HepG2 (cell line): ENCODE data around the gene CYB561. TPM values are rescaled to one million over a fixed set of nuclear protein-coding genes. Genes with fewer than 3 reads are reported as not detected.

Experiments used
- ATAC-seq: fragments of 200-7000 bp; cut with Tn5 transposase; 3 replicates; pipeline ENCODE4 v1.9.1; 2020; ENCODE audit warnings: mild to moderate bottlenecking, moderate library complexity
- BruUV-seq: library from RNA; stranded (reverse); fragments of 400-500 nt; replicated peaks from 2 replicates; lab custom pipeline; 2021; lab: Mats Ljungman, UMichigan
- CTCF ChIA-PET: fragments of 300-600 bp; formaldehyde crosslinking; extraction: SDS; loops from one replicate; lab custom pipeline; 2021; ENCODE audit warnings: low total read pairs, inconsistent platforms, low intra/inter-chr PET ratio; lab: Yijun Ruan, JAX
- POLR2A ChIA-PET: fragments of 350-600 bp; sonication (Branson Sonifier 250); formaldehyde crosslinking; loops from one replicate; lab custom pipeline; 2020; ENCODE audit warnings: antibody characterized with exemption, inconsistent platforms; lab: Yijun Ruan, JAX
- DNase-seq: peaks from one replicate; pipeline ENCODE4 v3.0.0-alpha.2; 2015; ENCODE audit warnings: low spot score
- FAIRE-seq: peaks from 3 replicates; lab custom pipeline; 2011; peaks lifted over from hg19 to GRCh38; lab: Jason Lieb, UNC
- H2AFZ ChIP-seq: one replicate; pipeline ENCODE4 v1.6.1; 2011; ENCODE audit warnings: low read length, inconsistent platforms
- H3K27ac ChIP-seq: fragments of 300-600 bp; 3 replicates; pipeline ENCODE4 v1.8.0; 2011; ENCODE audit warnings: mixed run types, mild to moderate bottlenecking, mixed read lengths, low read length, inconsistent platforms; ENCODE audit not compliant: insufficient read depth; ENCODE audit errors: extremely low read length
- H3K27me3 ChIP-seq, 2 experiments: fragments of 200-600 bp in 1 of 2; 2 replicates in 1 of 2; 3 replicates in 1 of 2; pipeline versions ENCODE4 v1.6.0 to v1.8.0; 2011; ENCODE audit warnings: low read length in 2 of 2, mild to moderate bottlenecking in 2 of 2, moderate library complexity in 2 of 2, inconsistent platforms in 1 of 2; ENCODE audit not compliant: insufficient read depth in 2 of 2, control insufficient read depth in 1 of 2
- H3K36me3 ChIP-seq, 2 experiments: fragments of 200-600 bp in 1 of 2; replicated peaks in 1 of 2; 2 replicates in 1 of 2; 3 replicates in 1 of 2; pipeline versions ENCODE4 v1.5.1 to v1.8.0; 2011; ENCODE audit warnings: low read length in 2 of 2, inconsistent platforms in 1 of 2; ENCODE audit not compliant: insufficient read depth in 2 of 2, control insufficient read depth in 1 of 2
- H3K4me1 ChIP-seq: 2 replicates; pipeline ENCODE4 v1.5.1; 2012; ENCODE audit warnings: low read length, inconsistent platforms; ENCODE audit not compliant: insufficient read depth
- H3K4me2 ChIP-seq: 2 replicates; pipeline ENCODE4 v1.6.0; 2011; ENCODE audit warnings: low read depth, low read length, inconsistent platforms
- H3K4me3 ChIP-seq, 3 experiments: fragments of 200-600 bp in 1 of 3; sonication (generic), shearing (Covaris generic) in 1 of 3; replicated peaks in 1 of 3; 2 replicates each; pipeline ENCODE4 v1.5.1; 2011 to 2016; ENCODE audit warnings: low read length in 3 of 3, inconsistent platforms in 2 of 3, low read depth in 2 of 3, mild to moderate bottlenecking in 2 of 3, control low read depth in 1 of 3, mixed read lengths in 1 of 3; ENCODE audit not compliant: insufficient read depth in 1 of 3
- H3K79me2 ChIP-seq: one replicate; pipeline ENCODE4 v1.6.1; 2011; ENCODE audit warnings: low read length, inconsistent platforms; ENCODE audit not compliant: insufficient read depth
- H3K9ac ChIP-seq: 2 replicates; pipeline ENCODE4 v1.6.0; 2011; ENCODE audit warnings: mild to moderate bottlenecking, low read depth, low read length, inconsistent platforms; ENCODE audit not compliant: insufficient read depth
- H3K9me3 ChIP-seq: 2 replicates; pipeline ENCODE4 v1.5.1; 2012; ENCODE audit warnings: mild to moderate bottlenecking, low read length
- H4K20me1 ChIP-seq: 2 replicates; pipeline ENCODE4 v1.6.0; 2011; ENCODE audit warnings: inconsistent platforms, mild to moderate bottlenecking, low read length, moderate library complexity; ENCODE audit not compliant: insufficient read depth
- ATF6 ChIP-seq: sonication (generic); formaldehyde crosslinking; conservative IDR thresholded peaks from 2 replicates; pipeline ENCODE4 v1.4.0; 2020; ENCODE audit warnings: missing genetic modification reagents
- FOSL2 ChIP-seq: sonication (generic); formaldehyde crosslinking; IDR thresholded peaks from 2 replicates; pipeline ENCODE4 v1.4.0; 2020; ENCODE audit warnings: missing genetic modification reagents
- HNF4A ChIP-seq: sonication (generic); formaldehyde crosslinking; IDR thresholded peaks from 2 replicates; pipeline ENCODE4 v1.4.0; 2020; ENCODE audit warnings: missing genetic modification reagents
- HNRNPK ChIP-seq: fragments of 200-400 bp; formaldehyde crosslinking; IDR thresholded peaks from 2 replicates; pipeline ENCODE4 v1.6.1; 2018; ENCODE audit warnings: low read length, low read depth, moderate library complexity, mild to moderate bottlenecking; ENCODE audit not compliant: poor library complexity, severe bottlenecking
- MAFF ChIP-seq: IDR thresholded peaks from 2 replicates; pipeline ENCODE4 v1.6.1; 2011; ENCODE audit warnings: low read depth, low read length, improper control_type of control experiment
- MAFK ChIP-seq, 2 experiments: IDR thresholded peaks in 1 of 2; conservative IDR thresholded peaks in 1 of 2; 2 replicates each; pipeline ENCODE4 v1.6.1; 2011; ENCODE audit warnings: improper control_type of control experiment in 2 of 2, low read length in 2 of 2
- SMC3 ChIP-seq: IDR thresholded peaks from 2 replicates; pipeline ENCODE4 v1.6.1; 2011; ENCODE audit warnings: low read length, improper control_type of control experiment
- ZBTB33 ChIP-seq: sonication (generic); formaldehyde crosslinking; IDR thresholded peaks from 2 replicates; pipeline ENCODE4 v1.4.0; 2020; ENCODE audit warnings: missing genetic modification reagents
- ZBTB37 ChIP-seq: sonication (generic); formaldehyde crosslinking; IDR thresholded peaks from 2 replicates; pipeline ENCODE4 v1.4.0; 2020; ENCODE audit warnings: mild to moderate bottlenecking, missing genetic modification reagents
- ZNF629 ChIP-seq: sonication (generic); formaldehyde crosslinking; conservative IDR thresholded peaks from 2 replicates; pipeline ENCODE4 v1.5.0; 2020; ENCODE audit warnings: missing genetic modification reagents
- WGBS: methylation state at CpG from one replicate; pipeline ENCODE4 v1.1.6; 2017; ENCODE audit warnings: low lambda C conversion rate; 5-methylcytosine and 5-hydroxymethylcytosine counted together
- in situ Hi-C: cut with HindIII; loops from 2 replicates; pipeline ENCODE4 v1.10.0; 2017; ENCODE audit warnings: low pct_unique_long_range_greater_than_20kb; ENCODE audit not compliant: extremely low pct_ligation_motif_present
- intact Hi-C: fragments of 100-400 bp; cut with micrococcal nuclease; formaldehyde crosslinking; loops from one replicate; pipeline ENCODE4 v1.10.0; 2022; ENCODE audit not compliant: unreplicated experiment
- polyA plus RNA-seq, 8 experiments: library from polyadenylated mRNA; depleted of rRNA in 3 of 8; stranded (reverse) in 7 of 8; unstranded in 1 of 8; fragments of >200 nt; fragmentation: Illumina TruSeq in 4 of 8; extraction: Trizol in 4 of 8; gene quantifications; 2 replicates each; pipeline versions ENCODE4 v1.2.1 to v1.2.3, GENCODE V29; 2011 to 2016; ENCODE audit warnings: low read depth in 4 of 8, missing spikeins in 1 of 8, mixed read lengths in 1 of 8; ENCODE audit not compliant: insufficient read depth in 1 of 8
- total RNA-seq, 5 experiments: library from RNA; depleted of rRNA; stranded (reverse); fragments of >200 nt; fragmentation: Illumina TruSeq; extraction: Trizol; gene quantifications; 2 replicates each; pipeline ENCODE4 v1.2.3, GENCODE V29; 2016; ENCODE audit warnings: low read depth in 1 of 5

CYB561 gene
- total and polyA plus RNA-seq, 2 of the 13 experiments (the other 11 are each of a cell fraction or from before 2014, with no cell fraction given) = 1.5 to 6.7 TPM

- FAIRE-seq (no peak), DNase-seq (no peak), ATAC-seq (no peak; the same call in 2 of the 3 replicates)
- Histone ChIP-seq H3K4me1 (peaks cover 10% of the 10 kb centered on the region), H4K20me1 (no peaks in the 10 kb centered on the region), H3K36me3 (no peaks in the 10 kb centered on the region), H3K27me3 (peaks cover 0 to 10% of the 10 kb centered on the region in 2 experiments; a peak in 2 of 5 replicates), H3K79me2 (no peaks in the 10 kb centered on the region), H3K4me2 (no peak overlapping the region), H3K9me3 (no peaks in the 10 kb centered on the region), H2AFZ (no peak overlapping the region), H3K4me3 (no peak overlapping the region), H3K9ac (no peak overlapping the region), H3K27ac (no peak overlapping the region)
- WGBS = 35% methylated on average over 4 of the region's 4 CpGs
- intact Hi-C loops = no loop called here
- BruUV-seq = no TSS peak
- in situ Hi-C loops = no loop called here
- ChIA-PET CTCF (no interaction called here), POLR2A (no interaction called here)
- TF ChIP-seq ATF6 (CRISPR knock-in tag) (no peak), ZNF629 (CRISPR knock-in tag) (peak; percentile 54; the same call in 1 of the 2 replicates)
Observed at GRCh38 chr17:63458478-63458877, 12.4 kb upstream of the CYB561 start.

GRCh38 chr17:63455417-63455816 lies 9.3 kb upstream of the CYB561 start:
- no peak overlapping the region for H2AFZ ChIP-seq
- in situ Hi-C loops (no loop called here), intact Hi-C loops (no loop called here)
- no peaks in the 10 kb centered on the region for H3K79me2 ChIP-seq
- no TSS peak for BruUV-seq
- ChIA-PET CTCF (no interaction called here), POLR2A (no interaction called here)
- no peak overlapping the region for H3K9ac ChIP-seq
- ATAC-seq = no peak
- no peak overlapping the region for H3K4me3 ChIP-seq
- H3K27me3 ChIP-seq = peaks cover 6 to 21% of the 10 kb centered on the region in 2 experiments; a peak in 4 of 5 replicates
- H4K20me1 ChIP-seq = no peaks in the 10 kb centered on the region
- no peak overlapping the region for H3K27ac ChIP-seq
- FAIRE-seq = no peak
- no peaks in the 10 kb centered on the region for H3K36me3 ChIP-seq
- DNase-seq = no peak
- no peaks in the 10 kb centered on the region for H3K9me3 ChIP-seq
- no peak overlapping the region for H3K4me2 ChIP-seq
- TF ChIP-seq HNRNPK (peak; percentile 86), HNF4A (peak; percentile 49), FOSL2 (CRISPR knock-in tag) (0 out of 2 replicates have a peak, but pooled peaks have one; percentile 7), ZBTB33 (CRISPR knock-in tag) (peak; percentile 65; the same call in 1 of the 2 replicates), MAFK (conservative IDR thresholded peaks at IDR 0.05 in 1 of 2, IDR thresholded peaks at IDR 0.05 in 1 of 2; ENCODE audit: low read length in 2 of 2) (peak; percentile 66 to 71; a peak in 3 of 4 replicates), ZBTB37 (CRISPR knock-in tag) (no peak), MAFF (peak; percentile 59), SMC3 (no peak)
- WGBS = 16% methylated on average over 4 of the region's 4 CpGs
- H3K4me1 ChIP-seq = peaks cover 18% of the 10 kb centered on the region
